Heart right ventricle (tissue), 16 donors: ENCODE data around the gene UQCRQ. TPM values are rescaled to one million over a fixed set of nuclear protein-coding genes. Genes with fewer than 3 reads are reported as not detected.

Source experiments
- ATAC-seq, 8 donors: fragments of 200-7000 bp; cut with Tn5 transposase; one replicate each; pipeline ENCODE4 v1.9.1; 2020; ENCODE audit warnings: mild to moderate bottlenecking in 8 of 8, moderate library complexity in 8 of 8, moderate number of reproducible peaks in 1 of 8
- DNase-seq, 2 donors: peaks; one replicate each; pipeline ENCODE4 v3.0.0-alpha.2; 2020
- H3K27ac ChIP-seq, 10 donors: fragments of 200-600 bp; sonication (generic) in 2 of 10; one replicate each; pipeline versions ENCODE4 v1.5.0 to v1.8.0; 2020 to 2022; ENCODE audit warnings: mild to moderate bottlenecking in 3 of 10
- H3K27me3 ChIP-seq, 7 donors: fragments of 200-600 bp; one replicate each; pipeline ENCODE4 v1.8.0; 2021 to 2022; ENCODE audit warnings: mild to moderate bottlenecking in 2 of 7
- H3K36me3 ChIP-seq, 9 donors: fragments of 200-600 bp; sonication (generic) in 1 of 9; one replicate each; pipeline versions ENCODE4 v1.5.0 to v1.8.0; 2020 to 2022; ENCODE audit warnings: mild to moderate bottlenecking in 2 of 9
- H3K4me1 ChIP-seq, 9 donors: fragments of 200-600 bp; sonication (generic) in 1 of 9; one replicate each; pipeline versions ENCODE4 v1.5.0 to v1.8.0; 2020 to 2022; ENCODE audit warnings: mild to moderate bottlenecking in 4 of 9
- H3K4me3 ChIP-seq, 10 donors: fragments of 200-600 bp; sonication (generic) in 2 of 10; one replicate each; pipeline versions ENCODE4 v1.5.0 to v1.8.0; 2020 to 2022; ENCODE audit warnings: mild to moderate bottlenecking in 7 of 10, moderate library complexity in 2 of 10
- H3K9me3 ChIP-seq, 11 donors: fragments of 200-600 bp in 10 of 11; sonication (generic) in 2 of 11; one replicate each; pipeline versions ENCODE4 v1.5.0 to v1.8.0; 2013 to 2022; ENCODE audit warnings: mild to moderate bottlenecking in 2 of 11, control low read depth in 1 of 11, moderate library complexity in 1 of 11
- WGBS, 2 donors: extraction: QIAGEN DNeasy Blood & Tissue Kit; methylation state at CpG; one replicate each; pipeline ENCODE4 v1.1.7; 2013; ENCODE audit warnings: inconsistent platforms in 1 of 2; 5-methylcytosine and 5-hydroxymethylcytosine counted together
- intact Hi-C, 10 donors: fragments of 100-400 bp; cut with DNase I; formaldehyde crosslinking; loops; one replicate each; pipeline versions ENCODE4 v1.11.1 to v1.14.2; 2022
- polyA plus RNA-seq, 2 donors: library from polyadenylated mRNA; stranded (reverse); fragments of 200-250 nt; gene quantifications; one replicate each; pipeline ENCODE4 v1.2.3, GENCODE V29; 2013
- total RNA-seq, 10 donors: library from RNA; stranded (reverse); fragmentation: NEBNext Ultra II Directional in 3 of 10; extraction: Animal tissue kit (Norgen Biotek cat#: 25700) in 3 of 10; gene quantifications; one replicate each; pipeline versions ENCODE4 v1.2.1 to v1.2.4, GENCODE V29; 2021 to 2023
- TF ChIP-seq, protein P1 (sequence below), 9 donors: fragments of 200-600 bp; sonication (generic) in 2 of 9; IDR thresholded peaks; one replicate each; pipeline versions ENCODE4 v1.5.0 to v1.8.0; 2021 to 2022; ENCODE audit warnings: antibody characterized with exemption in 9 of 9, mild to moderate bottlenecking in 5 of 9, moderate library complexity in 1 of 9
- donor health status: Arrhythmogenic right ventricular cardiomyopathy.
- donor health status: ischemic (EF 13 %, LVEDD 7.1; RV severe dilation, severe dysfunction).
- donor health status: healthy with polysubstance abuse.
- donor health status: DM: no; HTN: yes; CAD: no.
- donor health status: DM: no; HTN: no; CAD: no.
- donor health status: ischemic (EF 25% LVEDD 6.9; RV normal size, moderate dysfunction).
- donor health status: ischemic (EF 25% LVEDD 5.7; RV mildly dilated, moderate dysfunction).
- donor health status: healthy.
- donor health status: DM: yes; HTN: yes; CAD: no.
- donor health status: Ischemic cardiomyopathy.
- donor health status: ischemic (EF 35%, LVEDD 5.7; RV mildly dilated, moderate dysfunction).
- donor health status: nonischemic (EF 11% LVEDD 7.7; RV severe dilation, severe dysfunction).
- donor health status: DM: yes; HTN: yes; CAD: no.
- donor health status: PGD.
- donor health status: ischemic (EF 29% LVEDD 5.4; RV normal size, mild dysfunction).
- donor health status: nonischemic (EF 23%, LVEDD 6.1; RV moderate dilation, normal function).

The UQCRQ gene
- total and polyA plus RNA-seq, 12 donors: 824 to 1,962 (median 1,664) TPM

DNA sequence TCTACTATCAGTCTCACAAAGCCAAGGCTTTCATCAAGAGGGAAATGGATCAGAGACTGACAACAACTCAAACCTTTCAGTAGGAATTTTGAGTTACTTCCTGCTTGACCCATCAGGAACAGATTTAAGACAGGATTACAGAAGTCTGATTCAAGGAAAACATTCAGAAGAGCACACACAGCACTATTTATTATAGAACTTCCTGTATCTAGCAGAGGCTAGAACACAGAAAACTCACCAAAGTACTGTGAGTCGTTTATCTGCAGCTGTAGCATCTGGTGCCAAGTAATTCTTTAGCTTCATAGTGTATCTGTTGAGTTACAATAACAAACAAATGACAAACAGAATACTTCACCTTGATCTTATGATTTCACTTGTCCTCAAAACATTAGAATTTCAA lies 20.8 kb downstream of the UQCRQ start:
- Histone ChIP-seq H3K4me1 (peaks cover 0 to 9% (median 0%) of the 10 kb centered on the region in 9 donors), H3K27ac (no peak overlapping the region), H3K9me3 (no peaks in the 10 kb centered on the region), H3K4me3 (no peak overlapping the region), H3K36me3 (peaks cover 0 to 100% (median 77%) of the 10 kb centered on the region in 9 donors), H3K27me3 (no peaks in the 10 kb centered on the region)
- intact Hi-C loops: loop anchor here in 2 of 10 donors (5.0 to 10.0 kb wide), 3 partner anchors 132 to 502 kb away; no protein-coding TSS in a partner anchor
- DNase-seq: no peak
- TF ChIP-seq, protein P1, sequence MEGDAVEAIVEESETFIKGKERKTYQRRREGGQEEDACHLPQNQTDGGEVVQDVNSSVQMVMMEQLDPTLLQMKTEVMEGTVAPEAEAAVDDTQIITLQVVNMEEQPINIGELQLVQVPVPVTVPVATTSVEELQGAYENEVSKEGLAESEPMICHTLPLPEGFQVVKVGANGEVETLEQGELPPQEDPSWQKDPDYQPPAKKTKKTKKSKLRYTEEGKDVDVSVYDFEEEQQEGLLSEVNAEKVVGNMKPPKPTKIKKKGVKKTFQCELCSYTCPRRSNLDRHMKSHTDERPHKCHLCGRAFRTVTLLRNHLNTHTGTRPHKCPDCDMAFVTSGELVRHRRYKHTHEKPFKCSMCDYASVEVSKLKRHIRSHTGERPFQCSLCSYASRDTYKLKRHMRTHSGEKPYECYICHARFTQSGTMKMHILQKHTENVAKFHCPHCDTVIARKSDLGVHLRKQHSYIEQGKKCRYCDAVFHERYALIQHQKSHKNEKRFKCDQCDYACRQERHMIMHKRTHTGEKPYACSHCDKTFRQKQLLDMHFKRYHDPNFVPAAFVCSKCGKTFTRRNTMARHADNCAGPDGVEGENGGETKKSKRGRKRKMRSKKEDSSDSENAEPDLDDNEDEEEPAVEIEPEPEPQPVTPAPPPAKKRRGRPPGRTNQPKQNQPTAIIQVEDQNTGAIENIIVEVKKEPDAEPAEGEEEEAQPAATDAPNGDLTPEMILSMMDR (IDR thresholded peaks at IDR 0.05): no peak
- WGBS, 2 donors: 10 to 38% methylated on average over 1 of the region's 1 CpG
- ATAC-seq: peak in 1 of 8 donors; percentile 46

- H3K9me3 ChIP-seq: no peaks in the 10 kb centered on the region
- H3K36me3 ChIP-seq: peaks cover 0 to 100% (median 80%) of the 10 kb centered on the region in 9 donors
- intact Hi-C loops: loop anchor here in 2 of 10 donors (5.0 to 10.0 kb wide), 3 partner anchors 135 to 505 kb away; no protein-coding TSS in a partner anchor
Observed at GRCh38 chr5:132889501-132889900, 23.1 kb downstream of the UQCRQ start.

DNA sequence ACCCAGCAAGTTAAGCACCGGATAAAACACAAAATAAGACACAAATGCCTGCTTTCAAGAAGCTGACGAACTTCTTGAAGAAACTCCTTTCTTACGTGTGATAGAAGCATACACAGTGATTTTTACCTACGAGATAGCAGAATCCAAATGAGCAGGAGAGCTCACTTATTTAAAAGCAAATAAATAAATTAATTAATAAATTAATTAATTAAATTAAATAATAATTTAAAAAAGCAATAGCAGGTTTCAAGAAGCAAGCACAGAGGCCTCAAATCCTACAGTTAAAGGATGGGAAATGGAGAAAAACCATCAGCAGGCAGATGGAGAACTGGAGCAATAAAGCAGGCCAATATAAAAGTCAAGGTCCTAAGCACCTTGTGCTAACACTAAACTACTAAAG lies 24.4 kb downstream of the UQCRQ start:
- Histone ChIP-seq H3K27ac (no peak overlapping the region), H3K4me1 (peaks cover 0 to 19% (median 5%) of the 10 kb centered on the region in 9 donors), H3K27me3 (no peaks in the 10 kb centered on the region), H3K36me3 (peaks cover 0 to 100% (median 81%) of the 10 kb centered on the region in 9 donors), H3K4me3 (no peak overlapping the region), H3K9me3 (no peaks in the 10 kb centered on the region)
- TF ChIP-seq, protein P1 (IDR thresholded peaks at IDR 0.05): no peak
- no peak for ATAC-seq
- 93 to 96% methylated on average over 4 of the region's 4 CpGs for WGBS, 2 donors
- intact Hi-C loops: no loop called here
- DNase-seq: no peak

More at GRCh38 chr5:132889501-132889900, 23.1 kb downstream of the UQCRQ start:
- TF ChIP-seq, protein P1 (IDR thresholded peaks at IDR 0.05): no peak
- no peak for DNase-seq
- peaks cover 0 to 8% (median 0%) of the 10 kb centered on the region in 9 donors for H3K4me1 ChIP-seq
- H3K27me3 ChIP-seq: no peaks in the 10 kb centered on the region
- ATAC-seq: no peak
- H3K4me3 ChIP-seq: no peak overlapping the region
- H3K27ac ChIP-seq: no peak overlapping the region

DNA sequence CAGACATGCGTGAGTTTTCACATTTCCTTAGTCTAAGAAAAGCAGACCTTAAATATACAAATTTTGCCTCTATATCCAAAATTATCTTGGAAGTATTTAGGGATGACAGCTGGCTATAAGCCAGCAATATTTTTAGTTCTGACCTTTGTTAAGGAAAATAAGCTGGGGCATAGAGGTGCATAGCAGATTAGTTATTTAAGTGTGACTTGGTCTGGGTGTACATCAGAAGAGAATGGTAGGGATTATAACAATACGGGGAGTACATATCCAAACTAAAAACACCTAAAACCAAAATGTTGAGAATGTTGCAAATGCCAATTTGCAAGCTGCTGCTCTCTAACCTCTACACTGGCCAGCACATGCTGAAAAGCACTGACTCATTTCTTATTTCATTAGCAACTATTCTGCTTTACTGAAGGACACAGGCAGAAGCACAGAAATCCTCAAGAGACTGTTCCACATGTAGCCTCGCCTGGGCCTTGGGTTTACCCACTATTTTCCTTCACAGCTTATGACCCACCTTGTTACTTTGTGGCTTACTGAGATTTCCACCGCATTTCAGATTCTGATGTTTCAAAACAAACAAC lies 29.4 kb downstream of the UQCRQ start:
- peak in 7 of 8 donors; percentile 29 to 79 (median 53) for ATAC-seq
- no peak overlapping the region for H3K4me3 ChIP-seq
- WGBS, 2 donors: 65 to 66% methylated on average over 4 of the region's 4 CpGs
- TF ChIP-seq, protein P1 (IDR thresholded peaks at IDR 0.05): no peak
- H3K27me3 ChIP-seq: no peaks in the 10 kb centered on the region
- intact Hi-C loops: no loop called here
- peaks cover 0 to 100% (median 58%) of the 10 kb centered on the region in 9 donors for H3K36me3 ChIP-seq
- H3K9me3 ChIP-seq: no peaks in the 10 kb centered on the region
- peak overlapping the region in 7 of 10 donors; percentile 14 to 63 (median 32) for H3K27ac ChIP-seq
- H3K4me1 ChIP-seq: peaks cover 0 to 29% (median 12%) of the 10 kb centered on the region in 9 donors
- no peak for DNase-seq
